Fibroblast of lung (primary cell): ENCODE results near the gene TNFAIP2.
A peak's percentile ranks its signal among the peaks of the same experiment; 100 is the strongest.

Source experiments
- EZH2 ChIP-seq: IDR thresholded peaks from 2 replicates; pipeline ENCODE4 v1.5.1; 2012; ENCODE audit warnings: low read length, control low read depth, mild to moderate bottlenecking; ENCODE audit errors: missing control alignments
- TF ChIP-seq, protein P1 (sequence below), 2 donors: IDR thresholded peaks in 1 of 2; conservative IDR thresholded peaks in 1 of 2; 1 replicate in 1 of 2; 2 replicates in 1 of 2; pipeline ENCODE4 v1.5.1; 2011 to 2012; ENCODE audit warnings: low read length in 2 of 2, control low read depth in 1 of 2, inconsistent platforms in 1 of 2, low read depth in 1 of 2, mild to moderate bottlenecking in 1 of 2

- TF ChIP-seq EZH2, result peak; percentile 73
- TF ChIP-seq, protein P1, sequence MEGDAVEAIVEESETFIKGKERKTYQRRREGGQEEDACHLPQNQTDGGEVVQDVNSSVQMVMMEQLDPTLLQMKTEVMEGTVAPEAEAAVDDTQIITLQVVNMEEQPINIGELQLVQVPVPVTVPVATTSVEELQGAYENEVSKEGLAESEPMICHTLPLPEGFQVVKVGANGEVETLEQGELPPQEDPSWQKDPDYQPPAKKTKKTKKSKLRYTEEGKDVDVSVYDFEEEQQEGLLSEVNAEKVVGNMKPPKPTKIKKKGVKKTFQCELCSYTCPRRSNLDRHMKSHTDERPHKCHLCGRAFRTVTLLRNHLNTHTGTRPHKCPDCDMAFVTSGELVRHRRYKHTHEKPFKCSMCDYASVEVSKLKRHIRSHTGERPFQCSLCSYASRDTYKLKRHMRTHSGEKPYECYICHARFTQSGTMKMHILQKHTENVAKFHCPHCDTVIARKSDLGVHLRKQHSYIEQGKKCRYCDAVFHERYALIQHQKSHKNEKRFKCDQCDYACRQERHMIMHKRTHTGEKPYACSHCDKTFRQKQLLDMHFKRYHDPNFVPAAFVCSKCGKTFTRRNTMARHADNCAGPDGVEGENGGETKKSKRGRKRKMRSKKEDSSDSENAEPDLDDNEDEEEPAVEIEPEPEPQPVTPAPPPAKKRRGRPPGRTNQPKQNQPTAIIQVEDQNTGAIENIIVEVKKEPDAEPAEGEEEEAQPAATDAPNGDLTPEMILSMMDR (conservative IDR thresholded peaks at IDR 0.05 in 1 of 2, IDR thresholded peaks at IDR 0.05 in 1 of 2; ENCODE audit: low read depth in 1 of 2, low read length in 2 of 2), result peak; percentile 26 to 30
Measured at GRCh38 chr14:103103461-103104388, 19.5 kb upstream of the TNFAIP2 start.
